Measurements from ENCODE around the gene IGHMBP2. TPM values are rescaled to one million over a fixed set of nuclear protein-coding genes. Genes with fewer than 3 reads are reported as not detected.

The IGHMBP2 gene
- total and polyA plus RNA-seq, 2 experiments from 2014 or later, result 14.3 to 27.7 TPM

DNA sequence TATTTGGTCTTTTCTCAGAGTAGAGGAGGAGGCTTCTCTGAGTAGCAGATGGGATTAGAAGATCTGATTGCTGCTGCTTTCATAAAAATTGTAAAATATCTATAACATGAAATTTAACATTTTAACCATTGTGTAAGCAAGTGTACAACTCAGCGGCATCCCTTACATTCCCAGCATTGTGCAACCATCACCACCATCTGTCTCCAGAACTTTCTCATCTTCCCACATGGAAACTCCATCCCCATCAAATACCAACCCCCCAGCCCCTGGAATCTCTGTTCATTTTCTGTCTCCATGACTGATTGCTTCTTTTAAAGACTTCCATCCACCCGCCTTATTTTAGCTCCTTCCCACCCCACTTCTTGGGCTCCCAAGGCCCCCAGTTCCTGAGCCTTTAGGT, 44.8 kb downstream of the IGHMBP2 start:
- H3K27ac Mint-ChIP-seq, result no peak overlapping the region
- DNase-seq (ENCODE audit: low spot score), result no peak
- peaks cover 4% of the 10 kb centered on the region for H3K27me3 Mint-ChIP-seq (ENCODE audit: insufficient read depth, low read depth, poor library complexity)
- H3K27ac ChIP-seq (ENCODE audit: low read depth), result no peak overlapping the region
- peaks cover 6% of the 10 kb centered on the region; the same call in 1 of the 2 replicates for H3K4me1 ChIP-seq (ENCODE audit: insufficient read depth)
- no peaks in the 10 kb centered on the region for H3K36me3 ChIP-seq (ENCODE audit: insufficient read depth)
- no peak overlapping the region; the same call in 2 of the 3 replicates for H3K4me3 Mint-ChIP-seq
- H3K4me1 Mint-ChIP-seq, result peaks cover 24% of the 10 kb centered on the region
- no peak overlapping the region for H3K4me3 ChIP-seq
- no peak for TF ChIP-seq EZH2 (IDR thresholded peaks at IDR 0.05; ENCODE audit: low read depth, unreplicated experiment)
- TF ChIP-seq, protein P1, sequence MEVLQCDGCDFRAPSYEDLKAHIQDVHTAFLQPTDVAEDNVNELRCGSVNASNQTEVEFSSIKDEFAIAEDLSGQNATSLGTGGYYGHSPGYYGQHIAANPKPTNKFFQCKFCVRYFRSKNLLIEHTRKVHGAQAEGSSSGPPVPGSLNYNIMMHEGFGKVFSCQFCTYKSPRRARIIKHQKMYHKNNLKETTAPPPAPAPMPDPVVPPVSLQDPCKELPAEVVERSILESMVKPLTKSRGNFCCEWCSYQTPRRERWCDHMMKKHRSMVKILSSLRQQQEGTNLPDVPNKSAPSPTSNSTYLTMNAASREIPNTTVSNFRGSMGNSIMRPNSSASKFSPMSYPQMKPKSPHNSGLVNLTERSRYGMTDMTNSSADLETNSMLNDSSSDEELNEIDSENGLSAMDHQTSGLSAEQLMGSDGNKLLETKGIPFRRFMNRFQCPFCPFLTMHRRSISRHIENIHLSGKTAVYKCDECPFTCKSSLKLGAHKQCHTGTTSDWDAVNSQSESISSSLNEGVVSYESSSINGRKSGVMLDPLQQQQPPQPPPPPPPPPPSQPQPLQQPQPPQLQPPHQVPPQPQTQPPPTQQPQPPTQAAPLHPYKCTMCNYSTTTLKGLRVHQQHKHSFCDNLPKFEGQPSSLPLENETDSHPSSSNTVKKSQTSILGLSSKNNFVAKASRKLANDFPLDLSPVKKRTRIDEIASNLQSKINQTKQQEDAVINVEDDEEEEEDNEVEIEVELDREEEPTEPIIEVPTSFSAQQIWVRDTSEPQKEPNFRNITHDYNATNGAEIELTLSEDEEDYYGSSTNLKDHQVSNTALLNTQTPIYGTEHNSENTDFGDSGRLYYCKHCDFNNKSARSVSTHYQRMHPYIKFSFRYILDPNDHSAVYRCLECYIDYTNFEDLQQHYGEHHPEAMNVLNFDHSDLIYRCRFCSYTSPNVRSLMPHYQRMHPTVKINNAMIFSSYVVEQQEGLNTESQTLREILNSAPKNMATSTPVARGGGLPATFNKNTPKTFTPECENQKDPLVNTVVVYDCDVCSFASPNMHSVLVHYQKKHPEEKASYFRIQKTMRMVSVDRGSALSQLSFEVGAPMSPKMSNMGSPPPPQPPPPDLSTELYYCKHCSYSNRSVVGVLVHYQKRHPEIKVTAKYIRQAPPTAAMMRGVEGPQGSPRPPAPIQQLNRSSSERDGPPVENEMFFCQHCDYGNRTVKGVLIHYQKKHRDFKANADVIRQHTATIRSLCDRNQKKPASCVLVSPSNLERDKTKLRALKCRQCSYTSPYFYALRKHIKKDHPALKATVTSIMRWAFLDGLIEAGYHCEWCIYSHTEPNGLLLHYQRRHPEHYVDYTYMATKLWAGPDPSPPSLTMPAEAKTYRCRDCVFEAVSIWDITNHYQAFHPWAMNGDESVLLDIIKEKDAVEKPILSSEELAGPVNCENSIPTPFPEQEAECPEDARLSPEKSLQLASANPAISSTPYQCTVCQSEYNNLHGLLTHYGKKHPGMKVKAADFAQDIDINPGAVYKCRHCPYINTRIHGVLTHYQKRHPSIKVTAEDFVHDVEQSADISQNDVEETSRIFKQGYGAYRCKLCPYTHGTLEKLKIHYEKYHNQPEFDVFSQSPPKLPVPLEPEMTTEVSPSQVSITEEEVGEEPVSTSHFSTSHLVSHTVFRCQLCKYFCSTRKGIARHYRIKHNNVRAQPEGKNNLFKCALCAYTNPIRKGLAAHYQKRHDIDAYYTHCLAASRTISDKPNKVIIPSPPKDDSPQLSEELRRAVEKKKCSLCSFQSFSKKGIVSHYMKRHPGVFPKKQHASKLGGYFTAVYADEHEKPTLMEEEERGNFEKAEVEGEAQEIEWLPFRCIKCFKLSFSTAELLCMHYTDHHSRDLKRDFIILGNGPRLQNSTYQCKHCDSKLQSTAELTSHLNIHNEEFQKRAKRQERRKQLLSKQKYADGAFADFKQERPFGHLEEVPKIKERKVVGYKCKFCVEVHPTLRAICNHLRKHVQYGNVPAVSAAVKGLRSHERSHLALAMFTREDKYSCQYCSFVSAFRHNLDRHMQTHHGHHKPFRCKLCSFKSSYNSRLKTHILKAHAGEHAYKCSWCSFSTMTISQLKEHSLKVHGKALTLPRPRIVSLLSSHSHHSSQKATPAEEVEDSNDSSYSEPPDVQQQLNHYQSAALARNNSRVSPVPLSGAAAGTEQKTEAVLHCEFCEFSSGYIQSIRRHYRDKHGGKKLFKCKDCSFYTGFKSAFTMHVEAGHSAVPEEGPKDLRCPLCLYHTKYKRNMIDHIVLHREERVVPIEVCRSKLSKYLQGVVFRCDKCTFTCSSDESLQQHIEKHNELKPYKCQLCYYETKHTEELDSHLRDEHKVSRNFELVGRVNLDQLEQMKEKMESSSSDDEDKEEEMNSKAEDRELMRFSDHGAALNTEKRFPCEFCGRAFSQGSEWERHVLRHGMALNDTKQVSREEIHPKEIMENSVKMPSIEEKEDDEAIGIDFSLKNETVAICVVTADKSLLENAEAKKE (CRISPR knock-in tag; IDR thresholded peaks at IDR 0.05), result no peak
- no peak for TF ChIP-seq EZH2phosphoT487 (IDR thresholded peaks at IDR 0.05; ENCODE audit: unreplicated experiment)
- no peak for TF ChIP-seq STAT1 (IDR thresholded peaks at IDR 0.05; ENCODE audit: unreplicated experiment)
- TF ChIP-seq ZNF331 (CRISPR knock-in tag; IDR thresholded peaks at IDR 0.05; ENCODE audit: low read depth), result no peak
- no peak for TF ChIP-seq CTCF (conservative IDR thresholded peaks at IDR 0.05; ENCODE audit: low read depth in 2 of 2)
- TF ChIP-seq, protein P2, sequence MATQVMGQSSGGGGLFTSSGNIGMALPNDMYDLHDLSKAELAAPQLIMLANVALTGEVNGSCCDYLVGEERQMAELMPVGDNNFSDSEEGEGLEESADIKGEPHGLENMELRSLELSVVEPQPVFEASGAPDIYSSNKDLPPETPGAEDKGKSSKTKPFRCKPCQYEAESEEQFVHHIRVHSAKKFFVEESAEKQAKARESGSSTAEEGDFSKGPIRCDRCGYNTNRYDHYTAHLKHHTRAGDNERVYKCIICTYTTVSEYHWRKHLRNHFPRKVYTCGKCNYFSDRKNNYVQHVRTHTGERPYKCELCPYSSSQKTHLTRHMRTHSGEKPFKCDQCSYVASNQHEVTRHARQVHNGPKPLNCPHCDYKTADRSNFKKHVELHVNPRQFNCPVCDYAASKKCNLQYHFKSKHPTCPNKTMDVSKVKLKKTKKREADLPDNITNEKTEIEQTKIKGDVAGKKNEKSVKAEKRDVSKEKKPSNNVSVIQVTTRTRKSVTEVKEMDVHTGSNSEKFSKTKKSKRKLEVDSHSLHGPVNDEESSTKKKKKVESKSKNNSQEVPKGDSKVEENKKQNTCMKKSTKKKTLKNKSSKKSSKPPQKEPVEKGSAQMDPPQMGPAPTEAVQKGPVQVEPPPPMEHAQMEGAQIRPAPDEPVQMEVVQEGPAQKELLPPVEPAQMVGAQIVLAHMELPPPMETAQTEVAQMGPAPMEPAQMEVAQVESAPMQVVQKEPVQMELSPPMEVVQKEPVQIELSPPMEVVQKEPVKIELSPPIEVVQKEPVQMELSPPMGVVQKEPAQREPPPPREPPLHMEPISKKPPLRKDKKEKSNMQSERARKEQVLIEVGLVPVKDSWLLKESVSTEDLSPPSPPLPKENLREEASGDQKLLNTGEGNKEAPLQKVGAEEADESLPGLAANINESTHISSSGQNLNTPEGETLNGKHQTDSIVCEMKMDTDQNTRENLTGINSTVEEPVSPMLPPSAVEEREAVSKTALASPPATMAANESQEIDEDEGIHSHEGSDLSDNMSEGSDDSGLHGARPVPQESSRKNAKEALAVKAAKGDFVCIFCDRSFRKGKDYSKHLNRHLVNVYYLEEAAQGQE (IDR thresholded peaks at IDR 0.05; ENCODE audit: unreplicated experiment), result no peak
- no peaks in the 10 kb centered on the region for H3K36me3 Mint-ChIP-seq (ENCODE audit: low read depth)
- H2AFZ ChIP-seq, result no peak overlapping the region
- ATAC-seq, result no peak
- no peak overlapping the region for H3K4me2 ChIP-seq
- H4K20me1 ChIP-seq (replicated peaks; ENCODE audit: insufficient read depth), result no peaks in the 10 kb centered on the region
- no peaks in the 10 kb centered on the region for H3K27me3 ChIP-seq (ENCODE audit: insufficient read depth)
- H3K9me3 Mint-ChIP-seq, result no peaks in the 10 kb centered on the region
- no peaks in the 10 kb centered on the region for H3F3A ChIP-seq (replicated peaks; ENCODE audit: low read depth)
- no peaks in the 10 kb centered on the region for H3K79me2 ChIP-seq (replicated peaks; ENCODE audit: insufficient read depth)
- H3K9me2 ChIP-seq (ENCODE audit: insufficient read depth), result no peaks in the 10 kb centered on the region
